ENCODE data around the gene IL1RL2.
A peak's percentile ranks its signal among the peaks of the same experiment; 100 is the strongest.

IL1RL2 gene

GRCh38 chr2:102141970-102142828, 44.6 kb upstream of the IL1RL2 start, which contains the start of gene IL1R1:
TSS of gene IL1R1 (plus strand) at chr2:102142746. CDS start at chr2:102157725, 14,979 bp downstream.
- TF ChIP-seq CTCF (IDR thresholded peaks at IDR 0.05; ENCODE audit: low read depth, low read length), result no peak
- H3K4me3 ChIP-seq (ENCODE audit: low read depth, low read length), result peak within 1 kb of the TSS; percentile 71

GRCh38 chr2:102142829-102143449, 43.9 kb upstream of the IL1RL2 start:
- no peak for TF ChIP-seq CTCF (IDR thresholded peaks at IDR 0.05; ENCODE audit: low read depth, low read length)
- peak overlapping the region; percentile 71 for H3K4me3 ChIP-seq (ENCODE audit: low read depth, low read length)

- no peak for TF ChIP-seq CTCF (IDR thresholded peaks at IDR 0.05; ENCODE audit: low read depth, low read length)
These were observed 43.3 kb upstream of the IL1RL2 start for GRCh38 chr2:102143450-102143985.

GRCh38 chr2:102144128-102144527, 42.7 kb upstream of the IL1RL2 start:
- H3K4me3 ChIP-seq (ENCODE audit: low read depth, low read length), result no peak overlapping the region; the same call in 1 of the 2 replicates
- TF ChIP-seq CTCF (IDR thresholded peaks at IDR 0.05; ENCODE audit: low read depth, low read length), result no peak

More at GRCh38 chr2:102143450-102143985, 43.3 kb upstream of the IL1RL2 start:
- H3K4me3 ChIP-seq (ENCODE audit: low read depth, low read length), result peak overlapping the region; percentile 71

GRCh38 chr2:102145107-102145506, 41.7 kb upstream of the IL1RL2 start:
- no peak for TF ChIP-seq CTCF (IDR thresholded peaks at IDR 0.05; ENCODE audit: low read depth, low read length)
- no peak overlapping the region for H3K4me3 ChIP-seq (ENCODE audit: low read depth, low read length)

GRCh38 chr2:102145934-102146333, 40.9 kb upstream of the IL1RL2 start:
- TF ChIP-seq CTCF (IDR thresholded peaks at IDR 0.05; ENCODE audit: low read depth, low read length), result no peak
- H3K4me3 ChIP-seq (ENCODE audit: low read depth, low read length), result no peak overlapping the region

- no peak for TF ChIP-seq CTCF (IDR thresholded peaks at IDR 0.05; ENCODE audit: low read depth, low read length)
- no peak overlapping the region for H3K4me3 ChIP-seq (ENCODE audit: low read depth, low read length)
These were observed 38.9 kb upstream of the IL1RL2 start for GRCh38 chr2:102147935-102148334.
